Progenitor cell of endocrine pancreas (in vitro differentiated cells): Measurements from ENCODE around the gene SCN2A. TPM values are rescaled to one million over a fixed set of nuclear protein-coding genes. Genes with fewer than 3 reads are reported as not detected.

Experiments
- DNase-seq: peaks from one replicate; pipeline ENCODE4 v3.0.0; 2021; ENCODE audit warnings: low spot score; ENCODE audit not compliant: unreplicated experiment
- H3K27ac Mint-ChIP-seq: 2 replicates; pipeline ENCODE4 v1.8.0; 2021; ENCODE audit warnings: mild to moderate bottlenecking, moderate library complexity, mixed read lengths
- H3K27me3 Mint-ChIP-seq: 2 replicates; pipeline ENCODE4 v1.8.0; 2021; ENCODE audit warnings: mixed read lengths
- H3K36me3 Mint-ChIP-seq: 2 replicates; pipeline ENCODE4 v1.8.0; 2022; ENCODE audit warnings: mixed read lengths; ENCODE audit not compliant: insufficient read depth
- H3K4me1 Mint-ChIP-seq: 2 replicates; pipeline ENCODE4 v1.8.0; 2021; ENCODE audit warnings: low read depth, mixed read lengths
- H3K4me3 Mint-ChIP-seq: 2 replicates; pipeline ENCODE4 v1.8.0; 2021; ENCODE audit warnings: low read depth, mild to moderate bottlenecking, moderate library complexity, mixed read lengths
- H3K9me3 Mint-ChIP-seq: 2 replicates; pipeline ENCODE4 v1.8.0; 2021; ENCODE audit warnings: low read depth, mixed read lengths
- CTCF ChIP-seq: fragments of 200-600 bp; sonication (generic); IDR thresholded peaks from one replicate; pipeline ENCODE4 v1.5.0; 2021; ENCODE audit warnings: antibody characterized with exemption, mild to moderate bottlenecking; ENCODE audit not compliant: unreplicated experiment
- total RNA-seq: library from RNA; stranded (reverse); gene quantifications from 2 replicates; pipeline ENCODE4 v1.2.1, GENCODE V29; 2021

Gene SCN2A
- total RNA-seq, 1 donor from 2014 or later, result 0.86 TPM

- H3K9me3 Mint-ChIP-seq, result no peaks in the 10 kb centered on the region
- H3K27me3 Mint-ChIP-seq, result no peaks in the 10 kb centered on the region
- H3K27ac Mint-ChIP-seq, result no peak overlapping the region
- no peaks in the 10 kb centered on the region for H3K36me3 Mint-ChIP-seq
- no peak for DNase-seq
- no peaks in the 10 kb centered on the region for H3K4me1 Mint-ChIP-seq
- H3K4me3 Mint-ChIP-seq, result no peak overlapping the region
- TF ChIP-seq CTCF, result no peak
Measured at GRCh38 chr2:165410276-165410675, 171.1 kb downstream of the SCN2A start.

GRCh38 chr2:165414187-165414586 is 175.0 kb downstream of the SCN2A start:
- H3K4me3 Mint-ChIP-seq, result no peak overlapping the region

GRCh38 chr2:165417009-165417408 is 177.8 kb downstream of the SCN2A start:
- no peaks in the 10 kb centered on the region for H3K4me1 Mint-ChIP-seq
- no peak overlapping the region for H3K27ac Mint-ChIP-seq
- TF ChIP-seq CTCF, result no peak
- no peak overlapping the region for H3K4me3 Mint-ChIP-seq
- H3K36me3 Mint-ChIP-seq, result no peaks in the 10 kb centered on the region
- H3K27me3 Mint-ChIP-seq, result no peaks in the 10 kb centered on the region
- DNase-seq, result no peak
- H3K9me3 Mint-ChIP-seq, result peaks cover 3% of the 10 kb centered on the region

More at GRCh38 chr2:165414187-165414586, 175.0 kb downstream of the SCN2A start:
- Mint-ChIP-seq H3K36me3 (no peaks in the 10 kb centered on the region), H3K27me3 (no peaks in the 10 kb centered on the region), H3K4me1 (no peaks in the 10 kb centered on the region), H3K9me3 (no peaks in the 10 kb centered on the region), H3K27ac (no peak overlapping the region)
- no peak for TF ChIP-seq CTCF
- DNase-seq, result no peak

GRCh38 chr2:165420231-165420630 is 181.0 kb downstream of the SCN2A start:
- H3K9me3 Mint-ChIP-seq, result peaks cover 10% of the 10 kb centered on the region
- no peak for TF ChIP-seq CTCF
- no peak for DNase-seq
- no peaks in the 10 kb centered on the region for H3K4me1 Mint-ChIP-seq
- no peaks in the 10 kb centered on the region for H3K27me3 Mint-ChIP-seq
- H3K4me3 Mint-ChIP-seq, result no peak overlapping the region
- no peak overlapping the region for H3K27ac Mint-ChIP-seq
- no peaks in the 10 kb centered on the region for H3K36me3 Mint-ChIP-seq

- Mint-ChIP-seq H3K4me3 (no peak overlapping the region), H3K27me3 (no peaks in the 10 kb centered on the region), H3K36me3 (no peaks in the 10 kb centered on the region), H3K9me3 (peaks cover 10% of the 10 kb centered on the region), H3K27ac (no peak overlapping the region), H3K4me1 (no peaks in the 10 kb centered on the region)
- no peak for DNase-seq
- TF ChIP-seq CTCF, result no peak
Measured at GRCh38 chr2:165423081-165423480, 183.9 kb downstream of the SCN2A start.
